Esophagus (tissue), 2 donors: ENCODE results near the gene SEPTIN5. TPM values are rescaled to one million over a fixed set of nuclear protein-coding genes. Genes with fewer than 3 reads are reported as not detected.

ENCODE experiments used
- H3K27ac ChIP-seq, 2 donors: one replicate each; pipeline ENCODE4 v1.5.1; 2013; ENCODE audit warnings: low read depth in 2 of 2, mild to moderate bottlenecking in 2 of 2, inconsistent platforms in 1 of 2, low read length in 1 of 2, moderate library complexity in 1 of 2
- H3K27me3 ChIP-seq, 2 donors: one replicate each; pipeline ENCODE4 v1.6.1; 2013; ENCODE audit warnings: low read length in 2 of 2, control low read depth in 1 of 2, mild to moderate bottlenecking in 1 of 2; ENCODE audit not compliant: insufficient read depth in 2 of 2, control insufficient read depth in 1 of 2
- H3K36me3 ChIP-seq, 2 donors: one replicate each; pipeline ENCODE4 v1.6.1; 2013; ENCODE audit warnings: low read length in 1 of 2; ENCODE audit not compliant: control insufficient read depth in 2 of 2, insufficient read depth in 2 of 2
- H3K4me1 ChIP-seq, 2 donors: one replicate each; pipeline ENCODE4 v1.6.1; 2013; ENCODE audit warnings: low read length in 1 of 2; ENCODE audit not compliant: control insufficient read depth in 2 of 2, insufficient read depth in 2 of 2
- H3K4me3 ChIP-seq, 2 donors: one replicate each; pipeline ENCODE4 v1.5.1; 2013; ENCODE audit warnings: low read length in 2 of 2, mild to moderate bottlenecking in 2 of 2, low read depth in 1 of 2, moderate library complexity in 1 of 2
- H3K9me3 ChIP-seq, 2 donors: one replicate each; pipeline ENCODE4 v1.6.1; 2013; ENCODE audit warnings: mild to moderate bottlenecking in 2 of 2, low read depth in 1 of 2, low read length in 1 of 2, moderate library complexity in 1 of 2; ENCODE audit not compliant: control insufficient read depth in 2 of 2, insufficient read depth in 1 of 2
- WGBS, 2 donors: extraction: QIAGEN DNeasy Blood & Tissue Kit; methylation state at CpG; one replicate each; pipeline ENCODE4 v1.1.7; 2013; 5-methylcytosine and 5-hydroxymethylcytosine counted together
- polyA plus RNA-seq, 2 donors: library from polyadenylated mRNA; stranded (reverse); fragments of 200-250 nt; gene quantifications; one replicate each; pipeline ENCODE4 v1.2.3, GENCODE V29; 2013
- donor health status: healthy with polysubstance abuse.
- donor health status: Bipolar disorder and iron deficiency.

Gene SEPTIN5
- polyA plus RNA-seq, 2 donors: 40.8 to 51.8 TPM

GRCh38 chr22:19705181-19705934, 8.9 kb upstream of the SEPTIN5 start:
- no peaks in the 10 kb centered on the region for H3K9me3 ChIP-seq

DNA sequence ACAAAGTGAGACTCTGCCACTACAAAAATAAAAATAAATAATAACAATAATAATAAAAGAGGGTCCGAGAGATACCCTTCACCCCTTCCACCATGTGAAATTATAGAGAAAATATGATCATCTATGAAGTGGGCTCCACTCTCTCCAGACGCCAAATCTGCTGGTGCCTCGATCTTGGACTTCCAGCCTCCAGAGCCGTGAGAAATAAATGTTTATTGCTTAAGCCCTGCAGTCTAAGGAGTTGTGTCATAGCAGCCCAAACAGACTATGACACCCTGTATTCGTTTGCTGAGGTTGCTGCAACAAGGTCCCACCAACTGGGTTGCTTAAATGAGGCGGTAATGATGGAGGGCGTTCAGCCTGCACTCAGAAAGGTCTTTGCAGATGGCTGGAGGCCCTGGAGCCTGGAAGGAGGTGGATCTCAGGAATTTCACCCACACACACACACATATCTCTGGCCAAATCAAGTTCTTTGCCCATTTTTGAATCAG, 7.6 kb upstream of the SEPTIN5 start:
- Histone ChIP-seq H3K4me3 (no peak overlapping the region), H3K27ac (no peak overlapping the region), H3K9me3 (no peaks in the 10 kb centered on the region), H3K27me3 (no peaks in the 10 kb centered on the region), H3K36me3 (no peaks in the 10 kb centered on the region), H3K4me1 (peaks cover 0 to 2% of the 10 kb centered on the region in 2 donors)
- 87 to 88% methylated on average over 7 of the region's 7 CpGs for WGBS, 2 donors

More at GRCh38 chr22:19705181-19705934, 8.9 kb upstream of the SEPTIN5 start:
- 77 to 78% methylated on average over 14 of the region's 14 CpGs for WGBS, 2 donors
- Histone ChIP-seq H3K4me1 (peaks cover 0 to 2% of the 10 kb centered on the region in 2 donors), H3K27me3 (no peaks in the 10 kb centered on the region), H3K4me3 (no peak overlapping the region), H3K36me3 (no peaks in the 10 kb centered on the region), H3K27ac (no peak overlapping the region)

- Histone ChIP-seq H3K9me3 (no peaks in the 10 kb centered on the region), H3K27me3 (no peaks in the 10 kb centered on the region), H3K4me3 (no peak overlapping the region), H3K4me1 (peaks cover 0 to 2% of the 10 kb centered on the region in 2 donors), H3K27ac (no peak overlapping the region), H3K36me3 (no peaks in the 10 kb centered on the region)
- 85 to 86% methylated on average over 24 of the region's 24 CpGs for WGBS, 2 donors
Measured at GRCh38 chr22:19707347-19708290, 6.7 kb upstream of the SEPTIN5 start.

GRCh38 chr22:19708321-19709011, 5.8 kb upstream of the SEPTIN5 start:
- 68 to 70% methylated on average over 20 of the region's 20 CpGs for WGBS, 2 donors
- Histone ChIP-seq H3K4me3 (no peak overlapping the region), H3K27ac (no peak overlapping the region), H3K9me3 (no peaks in the 10 kb centered on the region), H3K4me1 (peaks cover 0 to 2% of the 10 kb centered on the region in 2 donors), H3K27me3 (no peaks in the 10 kb centered on the region), H3K36me3 (no peaks in the 10 kb centered on the region)

DNA sequence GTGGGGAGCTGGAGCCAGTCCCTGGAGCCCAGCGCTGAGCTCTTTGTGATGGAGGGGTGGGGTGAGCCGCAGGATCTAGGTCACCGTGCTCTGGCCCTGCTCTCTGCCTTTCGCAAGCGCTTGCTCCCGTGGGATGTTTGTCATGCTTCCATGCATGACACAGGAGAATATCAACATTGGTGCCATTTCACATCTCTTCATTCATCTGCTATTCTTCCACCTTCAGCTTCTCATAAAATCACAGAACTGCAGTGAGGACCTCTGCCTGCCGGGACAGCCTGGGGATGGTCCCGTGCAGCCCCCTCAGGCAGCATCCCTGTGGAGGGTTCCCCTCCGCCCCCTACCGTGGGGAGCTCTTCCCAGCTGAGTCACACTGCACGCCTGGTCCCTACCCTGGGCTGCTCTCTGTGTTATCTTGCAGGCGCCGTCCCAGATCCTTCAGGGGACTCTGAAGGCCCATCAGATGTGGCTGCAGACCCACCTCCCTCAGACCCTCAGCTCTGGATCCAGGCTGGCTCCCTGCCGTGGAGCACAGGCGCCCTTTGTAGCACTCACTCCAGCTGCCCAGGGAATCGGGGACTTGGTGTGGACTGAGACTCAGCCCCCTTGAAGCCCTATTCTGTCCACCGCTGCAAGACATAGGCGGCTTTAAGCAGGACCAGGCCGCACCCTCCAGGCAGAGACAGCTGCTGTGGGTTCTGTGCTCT, 5.1 kb upstream of the SEPTIN5 start:
- H3K4me3 ChIP-seq: no peak overlapping the region
- no peaks in the 10 kb centered on the region for H3K27me3 ChIP-seq
- H3K9me3 ChIP-seq: no peaks in the 10 kb centered on the region
- no peaks in the 10 kb centered on the region for H3K36me3 ChIP-seq
- H3K4me1 ChIP-seq: peaks cover 0 to 2% of the 10 kb centered on the region in 2 donors
- WGBS, 2 donors: 69 to 74% methylated on average over 19 of the region's 19 CpGs
- no peak overlapping the region for H3K27ac ChIP-seq

DNA sequence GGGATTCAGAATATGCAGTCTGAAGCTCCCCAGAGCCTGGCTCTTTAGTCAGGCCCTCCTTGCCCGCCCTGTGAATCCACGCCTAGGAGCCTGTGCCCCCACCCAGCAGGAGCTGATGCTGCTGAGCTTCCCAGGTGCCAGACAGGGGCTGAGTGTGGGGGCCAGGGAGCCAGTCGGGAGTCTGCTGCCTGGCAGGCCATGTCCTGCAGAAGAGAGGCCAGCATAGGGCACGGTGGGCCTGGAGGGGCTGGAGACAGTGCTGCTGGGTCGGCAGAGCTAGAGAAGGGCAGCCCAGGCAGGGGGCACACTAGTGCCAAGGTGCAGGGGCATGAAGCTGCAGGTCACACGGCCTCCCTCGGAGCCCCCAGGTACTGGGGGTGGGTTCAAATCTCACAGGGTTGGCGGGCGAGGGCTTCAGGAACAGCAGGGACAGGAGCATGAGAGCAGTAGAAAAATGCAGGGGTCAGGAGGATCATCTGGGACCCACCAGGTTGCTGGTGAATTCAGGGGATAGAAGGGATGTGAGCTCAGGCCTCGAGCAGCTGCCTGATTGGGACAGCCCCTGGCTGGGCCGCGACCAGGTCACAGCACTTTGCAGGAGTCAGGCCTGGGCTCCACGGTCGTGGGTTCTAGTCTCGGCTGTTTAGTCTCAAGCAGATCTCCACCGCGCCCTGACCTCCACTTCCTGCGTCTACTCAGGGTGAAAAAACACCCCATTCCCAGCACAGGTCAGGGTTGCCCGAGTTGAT, 4.1 kb upstream of the SEPTIN5 start:
- WGBS, 2 donors: 86 to 87% methylated on average over 19 of the region's 19 CpGs
- Histone ChIP-seq H3K27me3 (no peaks in the 10 kb centered on the region), H3K27ac (no peak overlapping the region)

GRCh38 chr22:19710769-19711106, 3.6 kb upstream of the SEPTIN5 start:
- 82 to 92% methylated on average over 6 of the region's 6 CpGs for WGBS, 2 donors
- no peaks in the 10 kb centered on the region for H3K9me3 ChIP-seq
- no peak overlapping the region for H3K4me3 ChIP-seq
- no peak overlapping the region for H3K27ac ChIP-seq
- peaks cover 0 to 7% of the 10 kb centered on the region in 2 donors for H3K4me1 ChIP-seq
- no peaks in the 10 kb centered on the region for H3K36me3 ChIP-seq
- H3K27me3 ChIP-seq: no peaks in the 10 kb centered on the region

More for the DNA sequence above, 4.1 kb upstream of the SEPTIN5 start:
- Histone ChIP-seq H3K36me3 (no peaks in the 10 kb centered on the region), H3K4me3 (no peak overlapping the region), H3K9me3 (no peaks in the 10 kb centered on the region), H3K4me1 (peaks cover 0 to 6% of the 10 kb centered on the region in 2 donors)

DNA sequence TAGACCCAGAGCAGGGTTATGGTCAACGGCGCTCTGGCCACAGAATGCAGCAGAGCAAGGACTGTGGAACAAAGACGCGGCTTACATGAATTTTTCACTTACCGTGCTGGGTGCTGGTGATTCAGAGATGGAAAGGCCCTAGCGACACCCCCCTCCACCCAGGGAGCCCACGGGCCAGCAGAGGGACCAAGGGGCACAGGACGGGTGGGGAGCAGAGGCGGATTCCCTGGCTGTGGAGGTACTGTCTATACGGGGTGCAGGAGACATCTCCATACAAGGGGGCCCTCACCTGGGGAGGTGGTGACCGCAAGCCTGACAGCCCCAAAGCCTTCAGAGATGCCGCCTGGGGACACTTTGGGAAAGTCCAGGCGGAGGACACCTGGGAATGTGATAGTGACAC, 1.1 kb upstream of the SEPTIN5 start:
- 89 to 91% methylated on average over 13 of the region's 13 CpGs for WGBS, 2 donors
- H3K36me3 ChIP-seq: no peaks in the 10 kb centered on the region
- no peaks in the 10 kb centered on the region for H3K27me3 ChIP-seq

More for the DNA sequence above, 1.1 kb upstream of the SEPTIN5 start:
- Histone ChIP-seq H3K4me3 (no peak overlapping the region), H3K4me1 (peaks cover 3 to 12% of the 10 kb centered on the region in 2 donors), H3K27ac (no peak overlapping the region), H3K9me3 (no peaks in the 10 kb centered on the region)
